PC-9 (cell line): ENCODE measurements around the gene S100A5.

Experiments
- CTCF ChIP-seq: fragments of 200-600 bp; sonication (generic); conservative IDR thresholded peaks from 2 replicates; pipeline ENCODE4 v1.6.1; 2017; ENCODE audit warnings: mixed run types, antibody characterized with exemption, mild to moderate bottlenecking, moderate library complexity
- EZH2 ChIP-seq: fragments of 200-600 bp; sonication (generic); IDR thresholded peaks from 2 replicates; pipeline ENCODE4 v1.8.0; 2017; ENCODE audit warnings: antibody characterized with exemption, low read depth

DNA sequence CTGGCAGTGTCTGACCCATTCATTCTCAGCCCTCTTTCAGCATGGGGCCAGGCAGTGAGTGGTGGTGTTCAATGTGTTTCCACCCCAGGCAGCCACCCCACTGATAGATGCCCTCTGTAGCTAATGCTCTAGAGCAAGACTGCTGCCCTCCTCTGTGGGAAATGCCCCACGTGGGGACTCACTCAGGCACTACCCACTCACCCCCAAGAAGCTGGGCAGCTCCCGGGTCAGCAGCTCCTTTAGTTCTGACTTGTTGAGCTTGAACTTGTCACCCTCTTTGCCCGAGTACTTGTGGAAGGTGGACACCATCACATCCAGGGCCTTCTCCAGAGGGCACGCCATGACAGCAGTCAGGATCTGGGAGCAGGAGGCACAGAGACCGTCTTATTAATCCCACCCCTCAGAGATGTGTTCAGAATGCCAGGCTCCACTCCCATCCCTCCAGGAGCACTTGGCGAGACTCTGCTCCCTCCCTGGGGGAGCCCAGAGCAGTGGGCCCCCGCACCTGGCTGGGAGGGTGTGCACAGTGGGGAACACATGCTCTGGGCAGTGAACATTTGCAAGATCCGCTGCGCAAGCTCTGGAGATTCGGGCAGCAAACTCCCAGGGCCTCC is 3.8 kb upstream of the S100A5 start:
- no peak for TF ChIP-seq CTCF
- no peak for TF ChIP-seq EZH2
